IPS-15b (cell line): Measurements from ENCODE around the gene RABGAP1L.

ENCODE experiments used
- H3K27me3 ChIP-seq: one replicate; pipeline ENCODE4 v1.6.1; 2013; ENCODE audit warnings: low read length; ENCODE audit not compliant: control insufficient read depth, insufficient read depth
- H3K36me3 ChIP-seq: one replicate; pipeline ENCODE4 v1.6.1; 2013; ENCODE audit warnings: low read length; ENCODE audit not compliant: control insufficient read depth, insufficient read depth
- H3K4me1 ChIP-seq: one replicate; pipeline ENCODE4 v1.6.1; 2013; ENCODE audit warnings: mild to moderate bottlenecking, low read length; ENCODE audit not compliant: control insufficient read depth, insufficient read depth
- H3K4me3 ChIP-seq: one replicate; pipeline ENCODE4 v1.5.1; 2013; ENCODE audit warnings: low read depth, low read length
- H3K9ac ChIP-seq: one replicate; pipeline ENCODE4 v1.6.1; 2013; ENCODE audit warnings: low read depth, mild to moderate bottlenecking, low read length
- H3K9me3 ChIP-seq: one replicate; pipeline ENCODE4 v1.6.1; 2013; ENCODE audit warnings: mild to moderate bottlenecking, low read length; ENCODE audit not compliant: control insufficient read depth, insufficient read depth

RABGAP1L gene

DNA sequence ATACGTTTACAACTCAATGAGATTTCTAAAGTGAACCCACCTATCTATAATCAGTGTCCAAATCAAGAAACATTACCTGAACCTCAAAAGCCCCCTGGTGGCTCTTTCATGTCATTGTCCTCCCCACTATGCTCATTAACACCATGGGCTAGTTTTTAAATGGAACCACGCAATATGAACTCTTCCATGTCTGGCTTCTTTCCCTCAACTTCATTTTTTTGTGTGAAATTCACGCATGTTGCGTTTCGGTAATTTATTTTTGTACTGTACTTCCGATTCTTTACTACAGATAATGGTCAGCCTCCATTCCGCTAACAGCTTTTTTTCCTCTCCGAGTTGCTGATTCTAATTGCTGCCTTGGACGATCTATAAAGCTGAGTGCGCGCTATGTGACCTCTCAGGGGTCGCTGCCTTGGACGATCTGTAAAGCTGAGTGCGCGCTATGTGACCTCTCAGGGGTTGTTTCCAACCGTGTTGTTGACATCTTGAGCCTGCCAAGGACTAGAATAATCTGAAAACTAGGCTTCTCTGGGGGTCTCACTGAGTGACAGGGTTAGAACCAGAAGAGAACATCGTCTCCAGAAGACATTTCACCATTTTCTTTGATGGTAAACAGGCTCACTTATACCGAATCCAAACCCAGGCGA, 839.4 kb downstream of the RABGAP1L start:
- H3K4me3 ChIP-seq, result peak overlapping the region; percentile 82
- no peaks in the 10 kb centered on the region for H3K36me3 ChIP-seq
- no peaks in the 10 kb centered on the region for H3K9me3 ChIP-seq
- no peaks in the 10 kb centered on the region for H3K27me3 ChIP-seq
- H3K4me1 ChIP-seq, result peaks cover 6% of the 10 kb centered on the region
- H3K9ac ChIP-seq, result peak overlapping the region; percentile 98

- H3K9me3 ChIP-seq, result no peaks in the 10 kb centered on the region
- H3K36me3 ChIP-seq, result no peaks in the 10 kb centered on the region
- H3K4me1 ChIP-seq, result peaks cover 6% of the 10 kb centered on the region
Observed at GRCh38 chr1:174999216-174999935, 840.1 kb downstream of the RABGAP1L start.

GRCh38 chr1:174999936-175000696, 840.8 kb downstream of the RABGAP1L start, which contains the start of gene CACYBP:
CACYBP (plus strand) TSS chr1:174999947; CDS start chr1:175000181, 234 bp downstream.
- Histone ChIP-seq H3K27me3 (no peaks in the 10 kb centered on the region), H3K4me1 (peaks cover 6% of the 10 kb centered on the region), H3K9me3 (no peaks in the 10 kb centered on the region), H3K4me3 (peak within 1 kb of the TSS; percentile 94), H3K36me3 (no peaks in the 10 kb centered on the region), H3K9ac (peak within 1 kb of the TSS; percentile 98)

More at GRCh38 chr1:174999216-174999935, 840.1 kb downstream of the RABGAP1L start:
- peak overlapping the region; percentile 94 for H3K4me3 ChIP-seq
- peak overlapping the region; percentile 98 for H3K9ac ChIP-seq
- no peaks in the 10 kb centered on the region for H3K27me3 ChIP-seq

- Histone ChIP-seq H3K27me3 (no peaks in the 10 kb centered on the region), H3K4me1 (peaks cover 6% of the 10 kb centered on the region), H3K9ac (peak overlapping the region; percentile 98), H3K4me3 (peak overlapping the region; percentile 94), H3K9me3 (no peaks in the 10 kb centered on the region), H3K36me3 (no peaks in the 10 kb centered on the region)
Observed at GRCh38 chr1:175000697-175001187, 841.4 kb downstream of the RABGAP1L start.

DNA sequence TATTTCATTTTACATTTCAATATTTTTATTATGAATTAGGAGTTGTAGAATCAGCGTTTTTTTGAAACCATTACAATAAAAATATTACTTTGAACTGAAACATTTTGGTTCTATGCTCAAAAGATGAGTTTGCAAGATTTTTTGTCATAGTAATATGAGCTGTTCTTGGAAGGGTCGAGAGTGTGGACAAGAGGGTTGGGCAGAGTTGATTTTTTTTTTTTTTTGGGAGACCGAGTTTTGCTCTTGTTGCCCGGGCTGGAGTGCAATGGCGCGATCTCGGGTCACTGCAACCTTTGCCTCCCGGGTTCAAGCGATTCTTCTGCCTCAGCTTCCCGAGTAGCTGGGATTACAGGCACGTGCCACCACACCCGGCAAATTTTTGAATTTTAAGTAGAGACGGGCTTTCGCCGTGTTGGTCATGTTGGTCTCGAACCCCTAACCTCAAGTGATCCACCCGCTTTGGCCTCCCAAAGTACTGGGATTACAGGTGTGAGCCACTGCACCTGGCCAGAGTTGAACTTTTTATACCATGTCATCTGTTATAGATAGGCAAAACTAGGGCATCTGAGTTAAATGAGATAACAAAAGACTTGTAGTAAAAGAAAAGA, 843.7 kb downstream of the RABGAP1L start:
- Histone ChIP-seq H3K27me3 (no peaks in the 10 kb centered on the region), H3K4me1 (peaks cover 6% of the 10 kb centered on the region), H3K4me3 (no peak overlapping the region), H3K9me3 (no peaks in the 10 kb centered on the region), H3K9ac (no peak overlapping the region), H3K36me3 (peaks cover under 1% of the 10 kb centered on the region)

DNA sequence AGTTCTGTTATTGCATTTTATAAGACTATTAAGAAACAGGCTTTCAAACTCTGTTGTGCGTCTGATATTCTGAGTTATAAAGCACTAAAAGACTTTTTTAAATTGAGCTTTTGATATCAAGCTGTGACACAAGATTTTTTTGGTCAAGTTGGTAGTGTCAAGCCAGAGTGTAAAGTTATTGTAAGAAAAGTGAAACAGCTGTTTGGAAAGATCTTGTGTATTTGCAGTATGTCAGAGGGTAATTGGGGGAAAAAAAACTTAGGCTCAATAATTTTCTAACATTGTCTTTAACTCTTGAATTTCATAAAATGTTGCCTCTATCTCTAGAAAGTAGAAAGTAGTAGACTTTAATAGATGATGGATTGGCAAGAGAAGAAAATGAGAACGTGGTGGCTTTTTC, 844.2 kb downstream of the RABGAP1L start:
- Histone ChIP-seq H3K9ac (no peak overlapping the region), H3K36me3 (peaks cover 3% of the 10 kb centered on the region), H3K27me3 (no peaks in the 10 kb centered on the region), H3K4me3 (no peak overlapping the region), H3K9me3 (no peaks in the 10 kb centered on the region), H3K4me1 (peaks cover 6% of the 10 kb centered on the region)

DNA sequence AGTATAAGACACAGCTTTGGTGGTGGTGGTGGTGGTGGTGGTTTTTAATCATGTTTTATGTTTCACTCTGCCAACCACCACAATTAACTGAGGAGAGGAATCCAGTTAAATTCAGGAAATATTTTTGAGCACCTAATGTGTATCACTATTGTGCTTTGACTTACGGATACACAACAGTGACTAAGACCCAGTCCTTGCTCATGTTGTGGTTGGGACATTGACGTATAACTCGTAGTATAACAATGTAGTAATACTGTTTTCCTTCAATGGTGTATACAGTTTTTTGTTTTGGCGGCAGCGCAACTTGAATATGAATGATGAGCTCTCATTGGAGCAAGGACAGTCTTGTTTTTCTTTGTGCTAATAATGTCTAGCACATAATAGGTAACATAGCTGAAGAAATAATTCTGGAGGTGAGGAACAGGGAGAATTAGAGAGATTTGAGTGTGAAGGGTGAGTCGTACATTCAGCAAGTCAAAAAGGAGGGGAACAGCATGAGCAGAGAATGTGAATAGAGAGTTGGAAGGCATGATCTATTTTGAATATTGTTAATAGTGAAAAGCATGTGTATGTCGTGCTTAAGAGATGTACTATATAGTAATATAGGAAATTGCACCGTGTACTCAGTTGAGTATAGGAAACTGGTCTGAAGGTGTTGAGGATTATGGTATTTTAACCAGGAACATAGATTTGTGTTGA, 845.9 kb downstream of the RABGAP1L start:
- no peaks in the 10 kb centered on the region for H3K27me3 ChIP-seq
- no peak overlapping the region for H3K9ac ChIP-seq
- no peak overlapping the region for H3K4me3 ChIP-seq
- peaks cover 3% of the 10 kb centered on the region for H3K36me3 ChIP-seq
- H3K4me1 ChIP-seq, result peaks cover 6% of the 10 kb centered on the region
- H3K9me3 ChIP-seq, result no peaks in the 10 kb centered on the region

DNA sequence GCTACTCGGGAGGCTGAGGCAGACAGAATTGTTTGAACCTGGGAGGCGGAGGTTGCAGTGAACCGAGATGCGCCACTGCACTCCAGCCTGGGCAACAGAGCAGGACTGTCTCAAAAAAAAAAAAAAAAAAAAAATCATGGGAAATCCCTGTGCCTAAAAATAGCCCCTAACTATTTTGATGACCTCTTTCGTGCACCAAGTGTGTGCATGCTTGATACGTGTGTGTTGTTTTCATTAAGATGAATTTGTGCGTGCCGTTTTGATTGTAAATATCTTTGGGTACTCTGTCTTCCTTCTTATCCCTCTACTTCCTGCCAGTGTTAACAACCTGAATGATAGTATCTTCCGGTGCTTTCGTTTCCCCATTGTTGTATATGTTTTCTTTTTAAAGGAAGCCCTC, 850.2 kb downstream of the RABGAP1L start:
- Histone ChIP-seq H3K27me3 (no peaks in the 10 kb centered on the region), H3K36me3 (peaks cover 7% of the 10 kb centered on the region), H3K9me3 (no peaks in the 10 kb centered on the region), H3K4me1 (no peaks in the 10 kb centered on the region), H3K9ac (no peak overlapping the region), H3K4me3 (no peak overlapping the region)

- H3K4me1 ChIP-seq, result no peaks in the 10 kb centered on the region
- no peaks in the 10 kb centered on the region for H3K9me3 ChIP-seq
- peaks cover 7% of the 10 kb centered on the region for H3K36me3 ChIP-seq
- no peak overlapping the region for H3K9ac ChIP-seq
- no peaks in the 10 kb centered on the region for H3K27me3 ChIP-seq
- no peak overlapping the region for H3K4me3 ChIP-seq
Observed at GRCh38 chr1:175013445-175013844, 854.1 kb downstream of the RABGAP1L start.

- Histone ChIP-seq H3K9ac (no peak overlapping the region), H3K9me3 (no peaks in the 10 kb centered on the region), H3K27me3 (no peaks in the 10 kb centered on the region), H3K4me3 (no peak overlapping the region), H3K36me3 (peaks cover 7% of the 10 kb centered on the region), H3K4me1 (no peaks in the 10 kb centered on the region)
Observed at GRCh38 chr1:175015243-175015642, 855.9 kb downstream of the RABGAP1L start.

DNA sequence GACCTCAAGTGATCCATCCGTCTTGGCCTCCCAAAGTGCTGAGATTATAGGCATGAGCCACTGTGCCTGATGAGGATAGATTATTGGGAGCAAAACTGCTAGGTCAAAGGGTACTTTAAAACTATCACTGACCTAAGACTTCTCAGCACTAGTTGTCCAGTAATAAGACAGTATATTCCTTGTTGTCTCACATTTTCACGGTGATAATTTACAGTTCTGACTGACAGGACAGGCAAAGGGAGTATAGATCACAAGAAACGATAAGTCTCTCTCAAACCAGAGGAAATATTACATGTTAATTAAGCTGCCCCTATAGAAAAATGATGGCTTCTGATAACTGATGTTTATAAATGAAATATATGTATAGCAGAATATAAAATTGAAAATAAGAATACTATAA, 860.2 kb downstream of the RABGAP1L start:
- H3K4me1 ChIP-seq, result no peaks in the 10 kb centered on the region

More for the DNA sequence above, 860.2 kb downstream of the RABGAP1L start:
- H3K4me3 ChIP-seq, result no peak overlapping the region
- no peaks in the 10 kb centered on the region for H3K9me3 ChIP-seq
- H3K9ac ChIP-seq, result no peak overlapping the region
- no peaks in the 10 kb centered on the region for H3K27me3 ChIP-seq
- peaks cover 3% of the 10 kb centered on the region for H3K36me3 ChIP-seq
